ENCODE data around the gene COQ3. TPM values are rescaled to one million over a fixed set of nuclear protein-coding genes. Genes with fewer than 3 reads are reported as not detected.

Gene COQ3
- total and polyA plus RNA-seq, 2 of the 4 experiments (the other 2 are of a cell fraction): 8.2 to 8.9 TPM

GRCh38 chr6:99426451-99426757 lies 32.4 kb upstream of the COQ3 start:
- peak overlapping the region; percentile 52 for H3K4me3 ChIP-seq (ENCODE audit: insufficient read depth, low read depth, low read length)
- no peak overlapping the region for H2AFZ ChIP-seq (replicated peaks; ENCODE audit: low read length, poor library complexity)
- peak overlapping the region; percentile 96 for H4K5ac ChIP-seq (ENCODE audit: low read depth, low read length)
- peak overlapping the region; percentile 92 to 93 for H4K8ac ChIP-seq (ENCODE audit: low read depth in 2 of 2, low read length in 2 of 2)
- WGBS, 2 experiments (ENCODE audit: extremely low coverage in 2 of 2, insufficient read length in 1 of 2): 0% methylated on average over 2 of the region's 4 CpGs; no CpG with 5 or more reads in 1 of the 2 experiments
- H2BK15ac ChIP-seq (ENCODE audit: low read depth, low read length): no peak overlapping the region
- H3K4me2 ChIP-seq (ENCODE audit: low read depth, low read length): peak overlapping the region; percentile 79
- H3K79me1 ChIP-seq (ENCODE audit: low read depth in 1 of 2, low read length in 2 of 2): peaks cover 5 to 32% of the 10 kb centered on the region in 2 experiments
- no peak overlapping the region for H2BK120ac ChIP-seq (ENCODE audit: low read depth, low read length)
- BruUV-seq (replicated peaks): no TSS peak
- H3K14ac ChIP-seq (replicated peaks; ENCODE audit: low read depth, low read length): peak overlapping the region; percentile 94
- peaks cover 2% of the 10 kb centered on the region for H3K4me1 ChIP-seq (ENCODE audit: control insufficient read depth, insufficient read depth, low read length)
- no peaks in the 10 kb centered on the region for H3K36me3 ChIP-seq (ENCODE audit: control insufficient read depth, insufficient read depth, low read length)
- DNase-seq: no peak
- ChIA-PET POLR2A (ENCODE audit: unreplicated experiment) (no interaction called here), CTCF (interaction anchor here (0.7 to 0.9 kb wide), 2 partner anchors 47 to 85 kb away, joined by 3 read pairs; no protein-coding TSS in a partner anchor)
- peak overlapping the region; percentile 78 for H4K91ac ChIP-seq (ENCODE audit: insufficient read depth, low read depth, low read length)
- 0 out of 2 replicates have a peak overlapping the region, but pooled peaks have one; percentile 22 for H2BK20ac ChIP-seq (ENCODE audit: low read depth, low read length)
- H3K27ac ChIP-seq (ENCODE audit: insufficient read depth, low read length): peak overlapping the region; percentile 92; the same call in 1 of the 2 replicates
- in situ Hi-C loops (cut with MboI; ENCODE audit: low sequenced_read_pairs) (no loop called here), dilution Hi-C loops (cut with HindIII; ENCODE audit: low sequenced_read_pairs, unreplicated experiment) (no loop called here), intact Hi-C loops (cut with micrococcal nuclease) (loop anchor here (5.0 kb wide), 2 partner anchors 96 to 141 kb away; partner anchors contain the start of gene CCNC)
- peak overlapping the region; percentile 10; the same call in 1 of the 2 replicates for H3K23ac ChIP-seq (ENCODE audit: low read depth, low read length)
- no peak overlapping the region for H2AK5ac ChIP-seq (ENCODE audit: low read depth, low read length)
- H3K18ac ChIP-seq (ENCODE audit: low read depth, low read length): peak overlapping the region; percentile 95; the same call in 1 of the 2 replicates
- no peaks in the 10 kb centered on the region for H3K9me3 ChIP-seq (ENCODE audit: control insufficient read depth, insufficient read depth, low read length)
- peak overlapping the region; percentile 90 for H3K56ac ChIP-seq (ENCODE audit: extremely low read depth, insufficient read depth, low read length)
- peaks cover 37% of the 10 kb centered on the region for H4K20me1 ChIP-seq (ENCODE audit: insufficient read depth, low read length)
- no peak for ATAC-seq (ENCODE audit: low read depth)
- peak overlapping the region; percentile 95; the same call in 1 of the 2 replicates for H3K9ac ChIP-seq (ENCODE audit: low read depth, low read length)
- H2BK5ac ChIP-seq (ENCODE audit: low read depth, low read length, poor library complexity, severe bottlenecking): peak overlapping the region; percentile 90
- 0 out of 2 replicates have a peak, but pooled peaks cover 2% of the 10 kb centered on the region for H3K9me1 ChIP-seq (ENCODE audit: insufficient read depth, low read length)
- no peaks in the 10 kb centered on the region for H3K27me3 ChIP-seq (ENCODE audit: control insufficient read depth, insufficient read depth, low read length)
- TF ChIP-seq MAZ (IDR thresholded peaks at IDR 0.05; ENCODE audit: borderline replicate concordance, low read depth, low read length) (no peak), BHLHE40 (IDR thresholded peaks at IDR 0.05; ENCODE audit: low read depth, low read length) (no peak), POLR2A (IDR thresholded peaks at IDR 0.05; ENCODE audit: low read depth, low read length) (no peak), RCOR1 (IDR thresholded peaks at IDR 0.05; ENCODE audit: insufficient replicate concordance, low read length) (no peak), MXI1 (IDR thresholded peaks at IDR 0.05; ENCODE audit: borderline replicate concordance, low read depth, low read length) (no peak), CEBPB (IDR thresholded peaks at IDR 0.05; ENCODE audit: low read depth, low read length) (no peak), RAD21 (IDR thresholded peaks at IDR 0.05; ENCODE audit: low read length) (no peak), USF2 (IDR thresholded peaks at IDR 0.05; ENCODE audit: low read depth, low read length) (no peak), SMC3 (IDR thresholded peaks at IDR 0.05; ENCODE audit: low read depth, low read length) (no peak), ELK1 (IDR thresholded peaks at IDR 0.05; ENCODE audit: borderline replicate concordance, low read depth, low read length) (no peak), RFX5 (IDR thresholded peaks at IDR 0.05; ENCODE audit: low read depth, low read length) (no peak), FOS (IDR thresholded peaks at IDR 0.05; ENCODE audit: low read depth, low read length) (no peak), NFE2L2 (IDR thresholded peaks at IDR 0.05; ENCODE audit: low read depth, low read length) (no peak), CHD1 (IDR thresholded peaks at IDR 0.05; ENCODE audit: low read depth, low read length) (no peak), MAFK (IDR thresholded peaks at IDR 0.05; ENCODE audit: low read depth, low read length) (no peak), CTCF (conservative IDR thresholded peaks at IDR 0.05; ENCODE audit: low read depth, low read length) (no peak)
- H3K4ac ChIP-seq (ENCODE audit: low read depth, low read length): peak overlapping the region; percentile 91; the same call in 1 of the 2 replicates
- H2AK9ac ChIP-seq (replicated peaks; ENCODE audit: low read depth, low read length, poor library complexity): no peak overlapping the region
